AG04450 (cell line): ENCODE results near the gene YIPF3. TPM values are rescaled to one million over a fixed set of nuclear protein-coding genes. Genes with fewer than 3 reads are reported as not detected.
A peak's percentile ranks its signal among the peaks of the same experiment; 100 is the strongest.

Experiments used
- CTCF ChIA-PET: fragments of 300-600, 350-600 bp; formaldehyde crosslinking; extraction: SDS; loops from one replicate; lab custom pipeline; 2022; ENCODE audit warnings: antibody characterized with exemption, inconsistent platforms; lab: Charles Lee
- POLR2A ChIA-PET: fragments of 350-600 bp; formaldehyde crosslinking; extraction: SDS; loops from one replicate; lab custom pipeline; 2021; ENCODE audit warnings: antibody characterized with exemption, inconsistent platforms; lab: Yijun Ruan, JAX
- DNase-seq: peaks from one replicate; pipeline ENCODE4 v3.0.0-alpha.2; 2011; ENCODE audit warnings: low read depth, low spot score
- H3K27ac ChIP-seq: one replicate; pipeline ENCODE4 v1.5.1; 2012; ENCODE audit warnings: low read depth, low read length, control low read depth
- H3K27me3 ChIP-seq: one replicate; pipeline ENCODE4 v1.6.0; 2012; ENCODE audit warnings: low read length; ENCODE audit not compliant: control insufficient read depth, insufficient read depth
- H3K4me3 ChIP-seq: 2 replicates; pipeline ENCODE4 v1.5.1; 2011; ENCODE audit warnings: mild to moderate bottlenecking, low read depth, low read length, control low read depth
- H3K9me3 ChIP-seq: 2 replicates; pipeline ENCODE4 v1.5.1; 2012; ENCODE audit warnings: low read length; ENCODE audit not compliant: control insufficient read depth, insufficient read depth
- polyA plus RNA-seq: library from polyadenylated mRNA; depleted of rRNA; stranded (reverse); fragments of >200 nt; gene quantifications from 2 replicates; pipeline ENCODE4 v1.2.3, GENCODE V29; 2011
- TF ChIP-seq, protein P1 (sequence below): IDR thresholded peaks from 2 replicates; pipeline ENCODE4 v1.5.1; 2011; ENCODE audit warnings: low read depth, low read length, control low read depth, inconsistent platforms

The YIPF3 gene
- polyA plus RNA-seq, 1 experiment = 262 TPM

DNA sequence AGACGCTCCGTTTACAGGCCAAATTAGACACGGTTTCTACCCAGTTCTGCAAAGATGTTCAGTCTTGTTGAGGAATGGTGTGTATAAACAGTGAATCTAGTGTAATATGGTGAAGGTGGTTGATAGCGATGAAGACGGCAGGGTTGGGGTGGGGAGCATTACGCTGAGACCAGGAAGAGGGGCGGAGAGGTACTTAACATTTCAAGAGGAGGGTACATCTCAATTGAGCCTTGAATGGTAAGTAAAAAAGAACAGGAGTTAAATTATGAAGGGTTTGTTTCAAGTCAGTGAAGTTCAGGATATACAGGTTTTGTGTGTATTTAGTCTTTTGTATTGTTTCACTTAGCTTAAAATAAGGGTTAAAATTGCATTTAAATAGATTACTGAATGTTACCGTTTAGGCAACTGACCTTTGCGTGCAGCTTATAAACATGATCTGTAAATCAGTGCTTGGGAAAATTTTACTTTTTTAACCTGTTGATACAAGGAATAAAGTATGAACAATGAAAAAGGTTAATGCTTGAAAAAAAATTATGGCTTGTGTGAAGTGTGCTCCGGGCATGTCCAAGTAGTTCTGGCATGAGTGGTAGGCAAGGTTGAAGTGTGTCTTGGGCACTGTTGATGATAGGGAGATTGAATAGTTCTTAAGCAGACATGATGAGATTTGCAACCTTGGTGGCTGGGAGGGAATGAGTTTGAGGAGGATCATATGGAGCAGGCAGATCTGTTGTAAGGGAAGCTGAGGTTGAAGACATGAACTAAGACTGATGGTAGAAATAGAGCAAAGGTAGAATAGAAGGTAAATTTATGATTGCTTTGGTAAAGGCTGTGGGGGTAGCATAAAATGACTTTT lies 1.0 kb upstream of the YIPF3 start:
- CTCF ChIA-PET = no interaction called here
- Histone ChIP-seq H3K27ac (no peak overlapping the region), H3K4me3 (peak overlapping the region; percentile 98), H3K27me3 (no peaks in the 10 kb centered on the region), H3K9me3 (peaks cover 2% of the 10 kb centered on the region; the same call in 1 of the 2 replicates)
- no peak for DNase-seq
- TF ChIP-seq, protein P1, sequence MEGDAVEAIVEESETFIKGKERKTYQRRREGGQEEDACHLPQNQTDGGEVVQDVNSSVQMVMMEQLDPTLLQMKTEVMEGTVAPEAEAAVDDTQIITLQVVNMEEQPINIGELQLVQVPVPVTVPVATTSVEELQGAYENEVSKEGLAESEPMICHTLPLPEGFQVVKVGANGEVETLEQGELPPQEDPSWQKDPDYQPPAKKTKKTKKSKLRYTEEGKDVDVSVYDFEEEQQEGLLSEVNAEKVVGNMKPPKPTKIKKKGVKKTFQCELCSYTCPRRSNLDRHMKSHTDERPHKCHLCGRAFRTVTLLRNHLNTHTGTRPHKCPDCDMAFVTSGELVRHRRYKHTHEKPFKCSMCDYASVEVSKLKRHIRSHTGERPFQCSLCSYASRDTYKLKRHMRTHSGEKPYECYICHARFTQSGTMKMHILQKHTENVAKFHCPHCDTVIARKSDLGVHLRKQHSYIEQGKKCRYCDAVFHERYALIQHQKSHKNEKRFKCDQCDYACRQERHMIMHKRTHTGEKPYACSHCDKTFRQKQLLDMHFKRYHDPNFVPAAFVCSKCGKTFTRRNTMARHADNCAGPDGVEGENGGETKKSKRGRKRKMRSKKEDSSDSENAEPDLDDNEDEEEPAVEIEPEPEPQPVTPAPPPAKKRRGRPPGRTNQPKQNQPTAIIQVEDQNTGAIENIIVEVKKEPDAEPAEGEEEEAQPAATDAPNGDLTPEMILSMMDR = no peak
- POLR2A ChIA-PET = interaction anchor here (0.7 to 1.4 kb wide), 2 partner anchors 58 to 112 kb away, joined by 3 to 7 read pairs; partner anchors contain the start of genes GTPBP2 and XPO5

DNA sequence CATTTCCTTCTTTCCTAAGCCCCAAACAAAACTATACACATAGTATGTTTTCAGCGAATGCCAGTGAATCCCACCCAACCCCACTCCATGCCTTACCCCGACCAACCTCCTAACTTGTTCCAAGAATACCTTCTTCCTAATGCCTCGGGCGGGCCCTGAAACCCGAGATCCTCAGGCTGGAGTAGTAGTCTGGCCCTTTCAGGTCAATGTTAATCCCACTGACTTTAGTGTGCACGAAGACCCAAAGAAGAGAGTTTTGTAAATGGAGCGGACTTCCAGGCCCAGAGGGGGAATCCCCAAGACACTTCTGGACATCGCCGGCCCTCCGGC lies 394 bp downstream of the YIPF3 start:
- peak overlapping the region; percentile 87 for H3K27ac ChIP-seq
- H3K4me3 ChIP-seq = peak overlapping the region; percentile 92
- H3K27me3 ChIP-seq = no peaks in the 10 kb centered on the region
- POLR2A ChIA-PET = interaction anchor here (0.8 to 1.4 kb wide), 4 partner anchors 9 to 147 kb away, joined by 3 to 7 read pairs (median 4); partner anchors contain the start of genes GTPBP2 and ZNF318
- TF ChIP-seq, protein P1 = no peak
- CTCF ChIA-PET = no interaction called here
- no peak for DNase-seq
- peaks cover 2% of the 10 kb centered on the region; the same call in 1 of the 2 replicates for H3K9me3 ChIP-seq

DNA sequence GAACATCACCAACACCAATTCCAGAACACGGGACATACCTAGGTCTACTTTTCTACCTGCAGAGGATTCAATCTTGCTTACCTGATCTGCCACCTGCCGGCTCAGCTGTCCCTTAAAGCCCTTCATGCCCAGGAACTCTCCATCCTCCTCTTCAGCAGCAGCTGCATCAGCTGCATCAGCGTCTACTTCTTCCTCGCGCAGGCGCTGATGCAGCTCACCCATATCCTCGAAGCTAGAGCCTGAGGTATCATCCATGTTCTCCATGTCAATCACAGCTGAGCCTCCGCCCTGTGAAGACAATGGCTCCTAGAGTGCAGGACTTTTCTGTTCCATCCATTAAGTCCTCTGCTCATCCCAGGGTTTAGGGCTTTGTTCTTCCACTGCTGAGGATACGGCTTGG lies 918 bp downstream of the YIPF3 start:
- ChIA-PET POLR2A (no interaction called here), CTCF (no interaction called here)
- no peaks in the 10 kb centered on the region for H3K27me3 ChIP-seq
- H3K4me3 ChIP-seq = peak overlapping the region; percentile 92
- H3K9me3 ChIP-seq = peaks cover 2% of the 10 kb centered on the region; the same call in 1 of the 2 replicates
- TF ChIP-seq, protein P1 = no peak
- H3K27ac ChIP-seq = no peak overlapping the region
- DNase-seq = no peak

DNA sequence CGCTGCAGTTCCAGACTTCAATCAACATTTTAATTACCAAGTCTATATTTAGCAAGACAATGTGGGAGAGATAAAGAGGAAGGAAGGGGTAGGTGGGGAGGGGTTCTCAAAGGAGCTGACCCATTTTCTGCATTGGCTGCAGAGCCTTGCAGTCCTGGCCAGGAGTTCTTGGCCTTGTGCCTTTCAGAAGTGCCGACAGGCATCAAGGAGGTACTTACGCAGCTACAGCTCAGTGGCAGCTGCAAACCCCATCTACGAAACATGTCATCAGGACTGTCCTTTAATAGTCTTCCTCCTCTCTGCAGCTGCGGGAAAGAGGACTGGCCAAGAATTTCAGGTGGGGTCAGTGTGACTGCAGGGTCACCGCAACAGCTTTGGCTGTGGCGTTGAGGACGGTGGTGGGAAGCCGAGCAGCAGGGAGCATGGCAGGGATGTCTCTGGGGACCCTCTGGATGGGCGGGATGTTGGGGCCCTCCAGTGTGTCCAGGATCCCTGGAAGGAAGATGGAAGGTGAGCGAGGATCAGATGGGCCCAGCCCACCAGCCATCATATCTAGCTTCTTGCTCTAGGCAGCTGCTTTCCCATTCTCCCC lies 4.8 kb downstream of the YIPF3 start:
- TF ChIP-seq, protein P1 = no peak
- no peak overlapping the region for H3K4me3 ChIP-seq
- POLR2A ChIA-PET = no interaction called here
- H3K9me3 ChIP-seq = peaks cover 2% of the 10 kb centered on the region; the same call in 1 of the 2 replicates
- CTCF ChIA-PET = interaction anchor here (1.1 to 1.2 kb wide), 2 partner anchors 125 to 178 kb away, joined by 3 read pairs; no protein-coding TSS in a partner anchor
- no peaks in the 10 kb centered on the region for H3K27me3 ChIP-seq
- no peak for DNase-seq
- no peak overlapping the region for H3K27ac ChIP-seq

DNA sequence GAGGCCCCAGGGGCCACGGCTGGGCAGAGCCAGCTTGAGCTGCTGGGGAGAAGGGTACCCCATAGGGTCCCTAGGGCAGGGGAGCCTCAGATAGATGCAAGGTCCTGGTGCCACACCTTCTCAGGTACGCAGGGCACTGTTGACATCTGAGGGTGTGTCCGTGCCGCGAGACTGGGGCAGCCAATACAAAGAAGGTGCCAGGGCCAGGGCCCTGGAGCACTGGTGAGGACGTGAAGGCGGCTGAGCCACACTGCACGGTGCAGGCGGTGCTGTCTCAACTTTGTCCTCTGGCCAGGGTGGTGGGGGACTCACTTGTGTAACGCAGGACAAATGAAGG lies 5.9 kb downstream of the YIPF3 start:
- no peak for DNase-seq
- TF ChIP-seq, protein P1 = no peak
- H3K9me3 ChIP-seq = no peaks in the 10 kb centered on the region; the same call in 1 of the 2 replicates
- H3K27me3 ChIP-seq = no peaks in the 10 kb centered on the region
- H3K4me3 ChIP-seq = peak overlapping the region; percentile 63; the same call in 1 of the 2 replicates
- CTCF ChIA-PET = interaction anchor here (1.1 to 5.9 kb wide), 2 partner anchors 15 to 57 kb away, joined by 6 to 54 read pairs; no protein-coding TSS in a partner anchor
- POLR2A ChIA-PET = interaction anchor here (1.0 to 1.5 kb wide), 5 partner anchors 9 to 336 kb away, joined by 3 to 6 read pairs (median 4); partner anchors contain the start of gene DLK2
- H3K27ac ChIP-seq = peak overlapping the region; percentile 39
